Small intestine (tissue), 7 donors: ENCODE results near the gene CHD9. TPM values are rescaled to one million over a fixed set of nuclear protein-coding genes. Genes with fewer than 3 reads are reported as not detected.
"Not testable (repeated sequence)": the region's sequence is repeated elsewhere in the genome, so short reads cannot be mapped to it uniquely, and the experiment has no call there.

ENCODE experiments used
- DNase-seq, 2 donors: peaks; one replicate each; pipeline versions ENCODE4 v3.0.0 to v3.0.0-alpha.2; 2013
- FAIRE-seq: peaks from 2 replicates; lab custom pipeline; 2012; peaks lifted over from hg19 to GRCh38; lab: Jason Lieb, UNC
- H3K27ac ChIP-seq, 3 donors: one replicate each; pipeline ENCODE4 v1.5.1; 2013; ENCODE audit warnings: low read length in 2 of 3, mild to moderate bottlenecking in 2 of 3, control low read depth in 1 of 3, inconsistent platforms in 1 of 3, low read depth in 1 of 3, moderate library complexity in 1 of 3
- H3K27me3 ChIP-seq, 3 donors: one replicate each; pipeline ENCODE4 v1.6.1; 2013; ENCODE audit warnings: low read length in 3 of 3, inconsistent platforms in 1 of 3; ENCODE audit not compliant: control insufficient read depth in 3 of 3, insufficient read depth in 3 of 3
- H3K36me3 ChIP-seq, 3 donors: one replicate each; pipeline ENCODE4 v1.6.1; 2013; ENCODE audit warnings: low read length in 3 of 3, inconsistent platforms in 1 of 3, low read depth in 1 of 3, mild to moderate bottlenecking in 1 of 3, moderate library complexity in 1 of 3; ENCODE audit not compliant: control insufficient read depth in 3 of 3, insufficient read depth in 2 of 3
- H3K4me1 ChIP-seq, 3 donors: one replicate each; pipeline ENCODE4 v1.6.1; 2013; ENCODE audit warnings: low read length in 2 of 3, inconsistent platforms in 1 of 3, low read depth in 1 of 3, mild to moderate bottlenecking in 1 of 3, moderate library complexity in 1 of 3; ENCODE audit not compliant: control insufficient read depth in 3 of 3, insufficient read depth in 2 of 3
- H3K4me3 ChIP-seq, 3 donors: one replicate each; pipeline ENCODE4 v1.5.1; 2013; ENCODE audit warnings: low read length in 3 of 3, control low read depth in 1 of 3, inconsistent platforms in 1 of 3, low read depth in 1 of 3, mild to moderate bottlenecking in 1 of 3, moderate library complexity in 1 of 3
- H3K9me3 ChIP-seq, 2 donors: one replicate each; pipeline ENCODE4 v1.6.1; 2013; ENCODE audit warnings: low read depth in 1 of 2, low read length in 1 of 2; ENCODE audit not compliant: control insufficient read depth in 2 of 2, insufficient read depth in 1 of 2
- WGBS, 3 donors: extraction: QIAGEN DNeasy Blood & Tissue Kit; methylation state at CpG; one replicate each; pipeline ENCODE4 v1.1.7; 2013; 5-methylcytosine and 5-hydroxymethylcytosine counted together
- polyA plus RNA-seq, 4 donors: library from polyadenylated mRNA; stranded (reverse) in 3 of 4; unstranded in 1 of 4; fragments of 200-250 nt in 3 of 4; fragments of 120-200 nt in 1 of 4; gene quantifications; one replicate each; pipeline versions ENCODE4 v1.2.1 to v1.2.3, GENCODE V29; 2013
- donor health status: healthy with polysubstance abuse.
- donor health status: control.
- donor health status: control.
- donor health status: Bipolar disorder and iron deficiency.
- donor health status: healthy.

The CHD9 gene
- polyA plus RNA-seq, 4 donors: 7.6 to 33.5 (median 11.2) TPM

DNA sequence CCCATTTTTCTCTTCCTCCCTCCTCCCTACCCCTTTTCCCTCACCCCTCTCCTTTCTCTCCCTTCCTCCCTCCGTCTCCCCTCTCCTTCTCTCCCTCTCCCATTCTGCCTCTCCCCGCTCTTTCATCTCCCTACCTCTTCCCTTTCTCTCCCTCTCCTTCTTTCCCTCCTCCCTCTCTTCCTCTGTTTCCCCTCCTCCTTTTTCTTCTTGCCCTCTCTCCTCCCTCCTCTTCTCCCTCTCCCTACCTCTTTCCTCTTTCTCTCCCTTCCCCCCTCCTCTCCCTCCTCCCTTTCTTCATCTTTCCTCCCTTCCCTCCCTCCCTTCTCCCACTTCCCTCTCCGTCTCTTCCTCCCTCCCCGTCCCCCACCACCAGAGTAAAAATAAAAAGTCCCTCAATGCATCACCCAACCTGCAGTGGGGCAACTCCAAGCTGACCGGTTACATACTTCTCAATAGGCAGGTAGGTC, 12.5 kb upstream of the CHD9 start:
- Histone ChIP-seq H3K27ac (peak overlapping the region in 1 of 3 donors; percentile 33), H3K36me3 (no peaks in the 10 kb centered on the region), H3K27me3 (no peaks in the 10 kb centered on the region), H3K4me3 (no peak overlapping the region), H3K4me1 (peaks cover 0 to 33% (median 5%) of the 10 kb centered on the region in 3 donors), H3K9me3 (peaks cover 0 to 4% of the 10 kb centered on the region in 2 donors)
- WGBS, 3 donors: 64 to 86% (median 76%) methylated on average over 5 of the region's 5 CpGs
- no peak for DNase-seq
- no peak for FAIRE-seq

DNA sequence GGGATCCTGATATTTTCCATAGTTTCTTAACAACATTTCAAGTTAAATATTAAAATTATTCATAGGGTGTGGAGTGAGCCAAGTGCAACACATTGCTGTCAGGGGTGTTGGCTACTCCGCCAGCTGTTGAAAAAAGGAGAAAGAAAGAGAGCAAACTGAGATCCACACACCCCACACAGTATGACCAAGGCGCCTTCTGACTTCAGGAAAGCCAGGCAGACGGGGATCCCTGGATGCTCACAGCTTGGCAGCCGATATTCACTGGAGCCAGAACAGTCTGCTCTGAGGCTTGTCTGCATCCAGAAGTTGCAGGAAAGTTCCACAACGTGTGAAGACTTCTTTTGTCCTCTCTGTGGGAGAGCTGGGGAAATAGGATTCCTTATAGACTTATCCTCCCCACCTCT, 11.4 kb upstream of the CHD9 start:
- DNase-seq (peak in 1 of 2 donors; percentile 36), FAIRE-seq (no peak)
- Histone ChIP-seq H3K4me1 (peaks cover 0 to 38% (median 5%) of the 10 kb centered on the region in 3 donors), H3K4me3 (peak overlapping the region in 1 of 3 donors; percentile 19), H3K9me3 (peaks cover 0 to 8% of the 10 kb centered on the region in 2 donors), H3K36me3 (no peaks in the 10 kb centered on the region), H3K27me3 (no peaks in the 10 kb centered on the region), H3K27ac (peak overlapping the region in 2 of 3 donors; percentile 5 to 38)
- WGBS, 3 donors: 14 to 30% (median 23%) methylated on average over 5 of the region's 5 CpGs

DNA sequence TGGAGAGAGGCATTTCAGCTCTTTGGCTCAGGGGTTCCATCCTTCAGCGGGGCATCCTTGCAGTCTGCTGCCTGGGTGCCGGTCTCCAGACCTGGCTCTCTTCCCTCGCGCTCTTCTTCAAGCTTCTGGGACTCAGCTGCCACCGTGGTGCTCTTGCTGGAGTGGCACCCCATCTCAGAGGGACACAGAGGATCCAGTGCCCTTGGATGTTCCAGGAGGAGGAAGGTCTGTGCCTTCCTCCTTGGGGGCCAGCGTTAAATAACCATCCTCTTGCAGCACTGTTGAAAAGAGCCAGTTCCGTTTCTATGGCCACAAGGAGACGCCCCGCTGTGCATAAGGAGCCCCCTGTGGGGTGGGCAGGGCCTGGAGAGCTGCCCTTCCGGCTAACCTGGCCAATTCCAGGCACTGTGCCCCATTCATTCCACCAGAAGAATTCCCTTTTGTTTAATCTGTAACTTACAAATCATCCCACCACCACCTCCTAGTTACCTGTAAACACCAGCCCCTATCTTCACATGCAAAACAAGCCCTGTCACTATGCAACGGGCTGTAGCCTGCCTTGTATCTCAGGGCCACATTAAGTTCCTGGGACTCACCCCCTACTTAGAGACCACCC, 10.7 kb upstream of the CHD9 start:
- DNase-seq: peak in 1 of 2 donors; percentile 70
- H3K27me3 ChIP-seq: no peaks in the 10 kb centered on the region
- peak overlapping the region in 1 of 3 donors; percentile 19 for H3K4me3 ChIP-seq
- H3K36me3 ChIP-seq: no peaks in the 10 kb centered on the region
- WGBS, 3 donors: 37 to 47% (median 44%) methylated on average over 11 of the region's 11 CpGs
- FAIRE-seq: no peak
- no peak overlapping the region for H3K27ac ChIP-seq
- peaks cover 0 to 44% (median 5%) of the 10 kb centered on the region in 3 donors for H3K4me1 ChIP-seq
- peaks cover 0 to 8% of the 10 kb centered on the region in 2 donors for H3K9me3 ChIP-seq

DNA sequence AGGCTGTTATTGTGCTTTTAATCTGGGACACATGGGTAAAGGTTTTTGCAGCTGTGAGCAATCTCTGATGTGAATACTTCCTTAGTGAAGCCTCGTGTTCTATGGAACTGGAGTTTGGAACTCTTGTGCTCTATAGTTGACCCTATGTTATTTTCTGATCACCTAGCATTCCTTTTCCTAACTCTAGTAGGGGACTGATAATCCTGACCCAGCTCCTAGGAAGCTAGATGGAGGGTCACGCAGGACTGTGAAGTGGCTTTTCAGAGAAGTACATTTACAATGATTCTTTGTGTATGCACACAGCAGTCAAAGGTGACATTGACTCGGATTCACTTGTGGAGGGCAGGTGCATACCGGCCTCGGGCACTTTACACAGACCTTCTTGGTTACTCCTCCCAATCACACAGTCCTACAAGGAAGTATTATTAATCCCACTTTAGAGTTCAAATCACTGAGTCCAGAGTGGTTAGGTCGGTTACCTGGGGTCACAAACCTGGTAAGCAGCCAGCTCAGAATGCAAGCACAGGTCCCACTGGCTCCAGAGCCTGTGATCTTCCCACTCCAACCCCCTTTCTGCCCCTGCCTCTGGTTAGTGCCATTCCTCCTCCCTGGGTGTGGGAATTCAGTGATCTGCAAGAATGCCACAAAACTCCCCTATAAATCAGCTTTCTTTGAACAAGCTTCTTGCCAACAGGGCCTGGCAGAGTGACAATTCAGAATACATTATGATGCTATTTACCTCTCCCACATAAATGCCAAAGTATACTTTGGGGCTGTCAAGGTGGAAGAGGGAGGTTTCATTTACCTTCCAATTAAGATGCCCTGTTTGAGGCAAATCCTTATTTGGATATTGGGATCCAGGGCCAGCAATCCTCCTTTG, 9.2 kb upstream of the CHD9 start:
- peaks cover 0 to 8% of the 10 kb centered on the region in 2 donors for H3K9me3 ChIP-seq
- no peaks in the 10 kb centered on the region for H3K27me3 ChIP-seq
- peaks cover 0 to 46% (median 5%) of the 10 kb centered on the region in 3 donors for H3K4me1 ChIP-seq
- 7 to 59% (median 27%) methylated on average over 6 of the region's 6 CpGs for WGBS, 3 donors
- H3K36me3 ChIP-seq: no peaks in the 10 kb centered on the region
- peak; percentile 44 to 51 for DNase-seq
- no peak for FAIRE-seq
- H3K27ac ChIP-seq: peak overlapping the region in 1 of 3 donors; percentile 27
- H3K4me3 ChIP-seq: no peak overlapping the region

DNA sequence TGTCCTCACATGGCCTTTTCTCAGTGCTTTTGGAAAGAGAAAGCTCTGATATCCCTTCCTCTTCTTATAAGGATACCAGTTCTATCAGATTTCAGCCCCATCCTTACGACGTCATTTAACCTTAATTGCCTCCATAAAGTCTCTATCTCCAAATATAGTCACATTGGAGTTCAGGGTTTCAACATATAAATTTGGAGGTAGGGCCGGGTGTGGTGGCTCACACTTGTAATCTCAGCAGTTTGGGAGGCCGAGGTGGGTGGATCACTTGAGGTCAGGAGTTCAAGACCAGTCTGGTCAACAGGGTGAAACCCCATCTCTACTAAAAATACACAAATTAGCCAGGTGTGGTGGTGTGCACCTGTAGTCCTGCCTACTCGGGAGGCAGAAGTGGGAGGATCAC, 7.3 kb upstream of the CHD9 start:
- 28 to 68% (median 45%) methylated on average over 5 of the region's 5 CpGs for WGBS, 3 donors
- not testable (repeated sequence) for H3K27me3 ChIP-seq, H3K4me3 ChIP-seq, H3K9me3 ChIP-seq, FAIRE-seq, H3K36me3 ChIP-seq, H3K27ac ChIP-seq
- H3K4me1 ChIP-seq: peaks cover 0 to 45% (median 3%) of the 10 kb centered on the region in 3 donors
- peak; percentile 24 to 56 for DNase-seq

DNA sequence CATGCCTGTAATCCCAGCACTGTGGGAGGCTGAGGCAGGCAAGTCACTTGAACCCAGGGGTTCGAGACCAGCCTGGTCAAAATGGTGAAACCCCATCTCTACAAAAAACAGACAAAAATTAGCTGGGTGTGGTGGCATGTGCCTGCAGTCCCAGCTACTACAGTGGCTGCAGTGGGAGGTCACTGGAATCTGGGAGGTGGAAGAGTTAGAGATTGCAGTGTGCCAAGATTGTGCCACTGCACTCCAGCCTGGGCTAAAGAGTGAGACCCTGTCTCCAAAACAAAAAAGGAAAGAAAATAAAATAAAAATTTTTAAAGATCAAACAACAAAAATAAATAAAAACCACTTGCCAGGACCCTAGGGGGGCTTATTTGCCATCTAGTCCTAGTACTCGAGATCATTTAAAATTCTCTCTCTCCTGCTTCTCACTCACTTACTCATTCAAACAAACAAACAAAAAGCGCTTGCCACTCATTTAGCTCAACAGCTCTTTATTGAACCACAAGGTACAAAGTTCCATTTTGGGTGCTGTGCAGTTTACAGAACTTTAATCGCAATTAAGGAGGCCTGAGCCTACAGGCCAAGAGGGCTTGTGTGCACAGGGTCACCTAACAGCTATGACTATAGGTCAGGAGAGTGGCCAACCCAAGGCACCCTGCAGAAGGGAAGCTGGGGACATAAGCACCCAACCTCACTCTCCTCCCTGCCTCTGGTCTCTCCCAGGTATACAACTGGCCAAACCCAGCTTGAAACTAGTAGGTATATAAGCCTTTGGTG, 6.5 kb upstream of the CHD9 start:
- Histone ChIP-seq H3K4me3 (no peak overlapping the region), H3K27me3 (no peaks in the 10 kb centered on the region), H3K9me3 (peaks cover 0 to 8% of the 10 kb centered on the region in 2 donors), H3K4me1 (peaks cover 0 to 49% (median 0%) of the 10 kb centered on the region in 3 donors), H3K36me3 (no peaks in the 10 kb centered on the region), H3K27ac (peak overlapping the region in 2 of 3 donors; percentile 28 to 39)
- FAIRE-seq (no peak), DNase-seq (peak; percentile 73 to 92)
- WGBS, 3 donors: 27 to 67% (median 49%) methylated on average over 4 of the region's 4 CpGs

DNA sequence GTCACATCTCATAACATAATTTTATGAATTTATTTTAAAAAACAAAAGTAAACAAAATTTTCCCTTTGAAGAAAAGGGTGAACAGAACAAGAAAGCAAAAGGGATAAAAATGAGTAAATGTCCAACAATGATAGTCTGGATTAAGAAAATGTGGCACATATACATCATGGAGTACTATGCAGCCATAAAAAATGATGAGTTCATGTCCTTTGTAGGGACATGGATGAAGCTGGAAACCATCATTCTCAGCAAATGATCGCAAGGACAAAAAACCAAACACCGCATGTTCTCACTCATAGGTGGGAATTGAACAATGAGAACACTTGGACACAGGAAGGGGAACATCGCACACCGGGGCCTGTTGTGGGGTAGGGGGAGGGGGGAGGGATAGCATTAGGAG, 3.5 kb upstream of the CHD9 start:
- 94 to 100% (median 100%) methylated on average over 2 to 4 of the region's 4 CpGs for WGBS, 3 donors
- not testable (repeated sequence) for H3K27ac ChIP-seq, H3K27me3 ChIP-seq, DNase-seq, H3K4me3 ChIP-seq, H3K9me3 ChIP-seq, FAIRE-seq, H3K36me3 ChIP-seq
- peaks cover 0 to 39% (median 2%) of the 10 kb centered on the region in 3 donors for H3K4me1 ChIP-seq
